ENCODE data around the gene PRODH. TPM values are rescaled to one million over a fixed set of nuclear protein-coding genes. Genes with fewer than 3 reads are reported as not detected.
A peak's percentile ranks its signal among the peaks of the same experiment; 100 is the strongest.
"Not testable (repeated sequence)": the region's sequence is repeated elsewhere in the genome, so short reads cannot be mapped to it uniquely, and the experiment has no call there.

Gene PRODH
- total RNA-seq, 1 donor from 2014 or later, result 5.9 TPM

DNA sequence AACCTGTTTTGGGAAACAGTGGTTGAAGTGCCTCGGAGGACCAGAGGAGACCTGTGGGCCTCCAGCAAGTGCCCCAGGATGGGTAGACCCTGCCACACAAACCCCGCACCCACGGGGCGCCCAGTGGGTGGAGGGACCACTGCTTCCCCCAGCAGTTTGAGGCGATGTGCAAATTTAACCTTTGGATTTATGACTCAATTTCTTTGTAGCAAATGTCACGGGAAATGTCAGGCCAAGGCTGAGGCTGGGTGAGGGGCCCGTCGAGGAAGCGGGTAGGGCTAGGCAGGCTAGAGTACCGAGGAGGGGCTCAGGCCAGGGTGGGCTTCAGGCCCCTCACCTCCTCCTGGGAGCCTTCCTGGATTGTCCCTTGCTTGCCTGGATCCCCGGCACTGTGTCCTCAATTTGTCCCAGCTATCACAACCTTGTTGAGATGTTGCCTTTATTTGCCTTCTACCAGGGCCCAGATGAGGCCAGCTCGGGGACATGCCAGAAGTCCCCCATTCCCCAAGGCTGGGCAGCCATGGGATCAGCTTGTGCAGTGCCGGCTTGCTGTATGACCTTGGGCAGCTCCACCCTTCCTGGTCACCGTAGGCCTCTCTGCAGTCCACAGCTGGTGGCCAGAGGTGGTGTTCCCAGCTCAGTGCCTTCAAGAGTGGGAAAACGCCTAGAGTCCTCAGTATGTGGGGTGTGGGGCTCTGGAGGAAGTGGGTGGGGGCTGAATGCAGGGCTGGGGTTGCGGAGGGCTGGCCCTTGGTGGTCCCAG, 39.5 kb upstream of the PRODH start:
- DNase-seq (ENCODE audit: low spot score), result peak; percentile 69
- no peaks in the 10 kb centered on the region for H3K4me1 Mint-ChIP-seq (ENCODE audit: low read depth)
- TF ChIP-seq, protein P1, sequence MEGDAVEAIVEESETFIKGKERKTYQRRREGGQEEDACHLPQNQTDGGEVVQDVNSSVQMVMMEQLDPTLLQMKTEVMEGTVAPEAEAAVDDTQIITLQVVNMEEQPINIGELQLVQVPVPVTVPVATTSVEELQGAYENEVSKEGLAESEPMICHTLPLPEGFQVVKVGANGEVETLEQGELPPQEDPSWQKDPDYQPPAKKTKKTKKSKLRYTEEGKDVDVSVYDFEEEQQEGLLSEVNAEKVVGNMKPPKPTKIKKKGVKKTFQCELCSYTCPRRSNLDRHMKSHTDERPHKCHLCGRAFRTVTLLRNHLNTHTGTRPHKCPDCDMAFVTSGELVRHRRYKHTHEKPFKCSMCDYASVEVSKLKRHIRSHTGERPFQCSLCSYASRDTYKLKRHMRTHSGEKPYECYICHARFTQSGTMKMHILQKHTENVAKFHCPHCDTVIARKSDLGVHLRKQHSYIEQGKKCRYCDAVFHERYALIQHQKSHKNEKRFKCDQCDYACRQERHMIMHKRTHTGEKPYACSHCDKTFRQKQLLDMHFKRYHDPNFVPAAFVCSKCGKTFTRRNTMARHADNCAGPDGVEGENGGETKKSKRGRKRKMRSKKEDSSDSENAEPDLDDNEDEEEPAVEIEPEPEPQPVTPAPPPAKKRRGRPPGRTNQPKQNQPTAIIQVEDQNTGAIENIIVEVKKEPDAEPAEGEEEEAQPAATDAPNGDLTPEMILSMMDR (IDR thresholded peaks at IDR 0.05), result no peak
- peaks cover 6% of the 10 kb centered on the region for H3K27me3 Mint-ChIP-seq (ENCODE audit: low read depth)
- H3K4me3 Mint-ChIP-seq (ENCODE audit: unreplicated experiment), result no peak overlapping the region
- H3K36me3 Mint-ChIP-seq (ENCODE audit: low read depth), result no peaks in the 10 kb centered on the region
- H3K27ac Mint-ChIP-seq (ENCODE audit: unreplicated experiment), result no peak overlapping the region
- H3K9me3 Mint-ChIP-seq (ENCODE audit: low read depth), result peaks cover 8% of the 10 kb centered on the region

DNA sequence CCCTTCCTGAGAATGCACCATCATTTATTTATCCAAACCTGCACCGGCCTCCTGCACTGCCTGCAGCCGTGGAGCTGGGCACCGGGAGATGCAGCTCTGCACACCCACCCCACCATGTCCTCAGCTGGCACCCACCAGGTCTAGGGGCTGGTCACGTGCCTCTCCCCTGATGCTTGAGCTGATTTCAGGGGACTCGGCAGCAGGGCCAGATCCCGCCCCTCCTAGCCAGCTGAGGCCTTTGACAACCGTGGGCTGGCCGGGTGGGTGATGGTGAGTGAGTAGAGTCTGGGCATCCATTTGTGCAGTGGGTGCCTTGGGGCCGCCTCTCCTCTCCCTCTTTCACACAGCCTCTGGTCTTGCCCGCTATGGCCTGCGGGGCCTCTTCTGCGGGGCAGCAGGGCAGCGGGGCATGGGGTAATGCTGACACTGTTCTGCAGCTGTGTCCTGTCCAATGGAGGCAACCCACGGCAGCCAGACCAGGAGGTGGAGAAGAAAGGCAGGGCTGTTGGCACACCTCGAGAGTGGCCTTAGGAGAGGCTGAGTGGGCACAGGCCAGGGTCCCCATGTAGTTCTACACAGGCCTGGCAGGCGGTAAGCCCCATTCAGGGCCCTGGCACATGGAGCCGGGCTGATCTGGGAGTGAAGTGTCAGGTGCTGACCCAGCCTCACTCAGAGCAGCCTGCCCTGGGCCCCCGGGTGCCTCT, 38.5 kb upstream of the PRODH start:
- no peaks in the 10 kb centered on the region for H3K36me3 Mint-ChIP-seq (ENCODE audit: low read depth)
- DNase-seq (ENCODE audit: low spot score), result no peak
- TF ChIP-seq, protein P1 (IDR thresholded peaks at IDR 0.05), result no peak
- H3K27me3 Mint-ChIP-seq (ENCODE audit: low read depth), result peaks cover 6% of the 10 kb centered on the region
- peaks cover 6% of the 10 kb centered on the region for H3K9me3 Mint-ChIP-seq (ENCODE audit: low read depth)
- peaks cover under 1% of the 10 kb centered on the region for H3K4me1 Mint-ChIP-seq (ENCODE audit: low read depth)
- no peak overlapping the region for H3K4me3 Mint-ChIP-seq (ENCODE audit: unreplicated experiment)
- H3K27ac Mint-ChIP-seq (ENCODE audit: unreplicated experiment), result no peak overlapping the region

DNA sequence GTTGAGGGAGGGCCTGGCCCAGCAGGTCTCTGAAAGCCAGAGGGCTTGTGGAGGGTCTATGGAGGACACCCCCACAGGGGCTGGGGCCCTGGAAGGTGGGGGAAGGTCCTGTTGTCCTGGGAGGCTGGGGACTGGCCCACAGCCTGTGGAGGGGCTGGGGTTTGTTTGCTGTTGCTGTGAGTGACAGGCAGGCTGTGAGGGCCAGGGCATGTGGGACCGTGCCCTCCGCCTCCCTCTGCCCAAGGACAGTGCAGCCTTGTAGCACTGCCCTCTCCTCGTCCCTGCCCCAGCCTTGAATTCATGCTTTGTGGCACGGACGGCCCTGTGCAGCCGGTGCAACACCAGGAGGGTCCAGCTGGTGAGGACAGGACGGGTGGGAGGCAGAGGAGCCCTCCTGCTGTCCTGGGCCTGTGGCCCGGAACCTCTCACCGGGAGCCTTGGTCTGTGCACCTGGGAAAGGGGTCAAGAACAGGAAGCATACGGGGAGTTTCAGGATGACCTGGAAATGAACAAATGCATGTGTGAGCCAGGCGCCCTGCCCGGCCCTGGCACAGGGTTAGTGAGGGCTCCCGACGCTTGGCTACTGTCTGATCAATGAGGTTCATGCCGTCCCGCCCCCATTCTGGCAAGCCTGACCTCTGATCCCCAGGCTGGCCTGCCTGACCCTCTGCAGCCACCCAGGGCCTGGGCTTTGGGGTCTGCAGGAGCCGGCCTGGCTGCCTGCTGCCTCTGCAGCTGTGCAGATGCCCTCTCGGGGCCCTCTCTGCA, 37.4 kb upstream of the PRODH start:
- Mint-ChIP-seq H3K27ac (ENCODE audit: unreplicated experiment) (no peak overlapping the region), H3K4me1 (ENCODE audit: low read depth) (peaks cover 3% of the 10 kb centered on the region), H3K9me3 (ENCODE audit: low read depth) (peaks cover 4% of the 10 kb centered on the region), H3K4me3 (ENCODE audit: unreplicated experiment) (no peak overlapping the region), H3K36me3 (ENCODE audit: low read depth) (no peaks in the 10 kb centered on the region), H3K27me3 (ENCODE audit: low read depth) (peaks cover 9% of the 10 kb centered on the region)
- no peak for DNase-seq (ENCODE audit: low spot score)
- TF ChIP-seq, protein P1 (IDR thresholded peaks at IDR 0.05), result no peak

DNA sequence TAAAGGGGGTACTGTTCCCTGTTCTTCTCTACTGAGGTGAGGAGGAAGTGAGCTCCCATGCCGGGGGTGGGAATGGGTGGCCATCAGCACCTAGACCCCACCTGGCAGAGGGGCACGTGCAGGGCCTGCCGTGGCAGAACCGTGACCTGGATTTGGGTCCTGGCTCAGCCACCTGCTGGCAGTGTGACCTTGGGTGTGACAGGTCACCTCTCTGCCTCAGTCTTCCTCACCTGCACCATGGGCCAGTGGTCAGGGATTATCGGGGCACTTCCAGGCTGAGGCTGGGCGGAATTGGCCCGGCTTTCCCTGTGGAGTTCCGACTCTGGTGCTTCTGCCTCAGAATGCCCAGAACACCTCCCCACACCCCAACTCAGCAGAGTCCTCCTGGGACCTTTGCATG, 36.5 kb upstream of the PRODH start:
- H3K27me3 Mint-ChIP-seq (ENCODE audit: low read depth); H3K27ac Mint-ChIP-seq (ENCODE audit: unreplicated experiment); DNase-seq (ENCODE audit: low spot score); H3K9me3 Mint-ChIP-seq (ENCODE audit: low read depth); H3K36me3 Mint-ChIP-seq (ENCODE audit: low read depth); H3K4me1 Mint-ChIP-seq (ENCODE audit: low read depth); H3K4me3 Mint-ChIP-seq (ENCODE audit: unreplicated experiment): not testable (repeated sequence)

DNA sequence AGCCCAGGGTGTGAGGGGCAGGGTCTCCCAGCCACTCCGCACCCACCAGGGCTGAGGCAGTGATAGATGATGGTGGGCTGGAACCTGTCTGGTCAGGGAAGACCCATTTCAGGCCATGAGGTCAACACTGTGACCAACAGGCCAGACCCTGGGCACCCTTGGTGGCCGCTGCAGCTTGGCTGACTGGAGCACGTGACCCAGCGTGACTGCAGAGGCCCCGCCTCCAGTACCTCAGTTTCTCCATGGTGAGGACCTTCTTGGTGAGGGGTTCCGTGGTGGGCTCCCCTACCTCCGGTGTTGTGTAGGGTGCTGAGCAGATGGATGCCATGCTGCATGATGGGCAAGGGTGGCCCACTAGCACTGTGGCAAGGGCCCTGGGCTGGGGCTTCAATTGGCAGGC, 35.9 kb upstream of the PRODH start:
- H3K36me3 Mint-ChIP-seq (ENCODE audit: low read depth); H3K4me3 Mint-ChIP-seq (ENCODE audit: unreplicated experiment); H3K9me3 Mint-ChIP-seq (ENCODE audit: low read depth): not testable (repeated sequence)

DNA sequence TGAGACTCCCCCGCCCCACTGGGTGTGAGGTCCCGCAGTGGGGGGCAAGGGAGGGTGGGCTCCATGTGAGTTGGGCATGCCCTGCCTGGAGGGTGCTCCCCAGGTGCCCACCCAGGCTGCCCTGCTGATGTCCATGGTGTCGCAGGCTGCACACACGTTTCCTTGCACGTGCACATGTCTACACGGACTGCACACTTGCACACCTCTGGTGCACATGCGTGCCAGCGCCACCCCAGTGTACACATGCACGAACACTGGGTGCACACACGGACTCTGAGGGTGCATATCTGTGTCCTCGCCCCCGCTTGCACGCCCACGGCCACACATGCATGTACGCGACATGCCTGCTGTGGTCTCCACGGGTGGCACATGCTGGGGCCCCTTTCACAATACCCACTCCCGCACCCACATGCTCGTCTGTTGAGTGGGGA, 35.2 kb upstream of the PRODH start:
- TF ChIP-seq, protein P1 (IDR thresholded peaks at IDR 0.05), result no peak
- no peaks in the 10 kb centered on the region for H3K36me3 Mint-ChIP-seq (ENCODE audit: low read depth)
- no peak overlapping the region for H3K27ac Mint-ChIP-seq (ENCODE audit: unreplicated experiment)
- H3K27me3 Mint-ChIP-seq (ENCODE audit: low read depth), result peaks cover 9% of the 10 kb centered on the region
- DNase-seq (ENCODE audit: low spot score), result no peak
- H3K4me3 Mint-ChIP-seq (ENCODE audit: unreplicated experiment), result no peak overlapping the region
- H3K9me3 Mint-ChIP-seq (ENCODE audit: low read depth), result no peaks in the 10 kb centered on the region
- peaks cover 3% of the 10 kb centered on the region for H3K4me1 Mint-ChIP-seq (ENCODE audit: low read depth)

More for the DNA sequence above, 35.9 kb upstream of the PRODH start:
- H3K27me3 Mint-ChIP-seq (ENCODE audit: low read depth); H3K27ac Mint-ChIP-seq (ENCODE audit: unreplicated experiment); H3K4me1 Mint-ChIP-seq (ENCODE audit: low read depth); DNase-seq (ENCODE audit: low spot score): not testable (repeated sequence)
